SK-N-MC (cell line): ENCODE results near the gene MCC.

Experiments
- EZH2 ChIP-seq: fragments of 200-600 bp; sonication (generic); IDR thresholded peaks from one replicate; pipeline ENCODE4 v1.6.1; 2017; ENCODE audit warnings: antibody characterized with exemption
- POLR2AphosphoS5 ChIP-seq: IDR thresholded peaks from 2 replicates; pipeline ENCODE4 v1.6.1; 2012; ENCODE audit warnings: mild to moderate bottlenecking, low read depth, low read length, borderline replicate concordance

GRCh38 chr5:113115956-113116355 is 372.3 kb downstream of the MCC start:
- TF ChIP-seq EZH2 (no peak), POLR2AphosphoS5 (no peak)
